HEK293T (cell line): ENCODE data around the gene LRP1B.

Experiments used
- CTCF ChIA-PET: fragments of 350-600 bp; formaldehyde crosslinking; extraction: SDS; loops from one replicate; lab custom pipeline; 2021; ENCODE audit warnings: antibody characterized with exemption, inconsistent platforms; lab: Yijun Ruan, JAX
- POLR2A ChIA-PET: fragments of 350-600 bp; formaldehyde crosslinking; extraction: SDS; loops from one replicate; lab custom pipeline; 2020; ENCODE audit warnings: antibody characterized with exemption, inconsistent platforms; lab: Yijun Ruan, JAX
- DNase-seq: peaks from one replicate; pipeline ENCODE4 v3.0.0; 2012; ENCODE audit warnings: mixed read lengths; ENCODE audit errors: extremely low spot score
- ARNT ChIP-seq: fragments of 450-650 bp; IDR thresholded peaks from 2 replicates; pipeline ENCODE4 v1.6.1; 2017; ENCODE audit warnings: mild to moderate bottlenecking
- BHLHE40 ChIP-seq: fragments of 450-650 bp; IDR thresholded peaks from 2 replicates; pipeline ENCODE4 v1.6.1; 2016; ENCODE audit warnings: mild to moderate bottlenecking, moderate library complexity, borderline replicate concordance
- CTBP1 ChIP-seq: fragments of 450-650 bp; IDR thresholded peaks from 2 replicates; pipeline ENCODE4 v1.6.1; 2016; ENCODE audit warnings: borderline replicate concordance
- ELF4 ChIP-seq: fragments of 450-650 bp; IDR thresholded peaks from 2 replicates; pipeline ENCODE4 v1.6.1; 2017; ENCODE audit warnings: antibody characterized with exemption
- FOXA1 ChIP-seq: fragments of 450-650 bp; IDR thresholded peaks from 2 replicates; pipeline ENCODE4 v1.6.1; 2016; ENCODE audit warnings: mild to moderate bottlenecking
- FOXK2 ChIP-seq: fragments of 450-650 bp; IDR thresholded peaks from 2 replicates; pipeline ENCODE4 v1.6.1; 2016; ENCODE audit warnings: mild to moderate bottlenecking
- FOXM1 ChIP-seq: fragments of 450-650 bp; IDR thresholded peaks from 2 replicates; pipeline ENCODE4 v1.6.1; 2017; ENCODE audit warnings: mild to moderate bottlenecking, borderline replicate concordance
- HDGF ChIP-seq: fragments of 450-650 bp; IDR thresholded peaks from 2 replicates; pipeline ENCODE4 v1.6.1; 2017; ENCODE audit warnings: antibody characterized with exemption, borderline replicate concordance
- L3MBTL2 ChIP-seq: fragments of 450-650 bp; conservative IDR thresholded peaks from 2 replicates; pipeline ENCODE4 v1.6.1; 2016; ENCODE audit warnings: mild to moderate bottlenecking
- LEF1 ChIP-seq: fragments of 450-650 bp; IDR thresholded peaks from 2 replicates; pipeline ENCODE4 v1.6.1; 2017; ENCODE audit warnings: mild to moderate bottlenecking, borderline replicate concordance
- NFRKB ChIP-seq: fragments of 450-650 bp; IDR thresholded peaks from 2 replicates; pipeline ENCODE4 v1.6.1; 2016; ENCODE audit warnings: mild to moderate bottlenecking, moderate library complexity
- SP1 ChIP-seq: fragments of 450-650 bp; IDR thresholded peaks from 2 replicates; pipeline ENCODE4 v1.6.1; 2017
- SUZ12 ChIP-seq: fragments of 450-650 bp; IDR thresholded peaks from 2 replicates; pipeline ENCODE4 v1.6.1; 2016; ENCODE audit warnings: mild to moderate bottlenecking
- TARDBP ChIP-seq: fragments of 450-650 bp; IDR thresholded peaks from 2 replicates; pipeline ENCODE4 v1.6.1; 2016
- ZNF384 ChIP-seq: fragments of 450-650 bp; IDR thresholded peaks from 2 replicates; pipeline ENCODE4 v1.6.1; 2016
- TF ChIP-seq, protein P1 (sequence below): fragments of 450-650 bp; IDR thresholded peaks from 2 replicates; pipeline ENCODE4 v1.6.1; 2016

Gene LRP1B

GRCh38 chr2:140836826-140837225, 1294.0 kb downstream of the LRP1B start:
- no peak for TF ChIP-seq L3MBTL2
- no peak for TF ChIP-seq FOXA1
- no peak for TF ChIP-seq ARNT
- TF ChIP-seq LEF1, result no peak
- TF ChIP-seq, protein P1, sequence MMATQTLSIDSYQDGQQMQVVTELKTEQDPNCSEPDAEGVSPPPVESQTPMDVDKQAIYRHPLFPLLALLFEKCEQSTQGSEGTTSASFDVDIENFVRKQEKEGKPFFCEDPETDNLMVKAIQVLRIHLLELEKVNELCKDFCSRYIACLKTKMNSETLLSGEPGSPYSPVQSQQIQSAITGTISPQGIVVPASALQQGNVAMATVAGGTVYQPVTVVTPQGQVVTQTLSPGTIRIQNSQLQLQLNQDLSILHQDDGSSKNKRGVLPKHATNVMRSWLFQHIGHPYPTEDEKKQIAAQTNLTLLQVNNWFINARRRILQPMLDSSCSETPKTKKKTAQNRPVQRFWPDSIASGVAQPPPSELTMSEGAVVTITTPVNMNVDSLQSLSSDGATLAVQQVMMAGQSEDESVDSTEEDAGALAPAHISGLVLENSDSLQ, result no peak
- no peak for TF ChIP-seq SP1
- no peak for TF ChIP-seq HDGF
- TF ChIP-seq TARDBP, result no peak
- no peak for TF ChIP-seq FOXM1
- TF ChIP-seq ZNF384, result no peak
- TF ChIP-seq SUZ12, result no peak
- TF ChIP-seq BHLHE40, result no peak
- TF ChIP-seq CTBP1, result no peak
- TF ChIP-seq ELF4, result no peak
- TF ChIP-seq NFRKB, result no peak
- no peak for TF ChIP-seq FOXK2
- POLR2A ChIA-PET, result no interaction called here
- DNase-seq, result no peak
- CTCF ChIA-PET, result no interaction called here

- no peak for TF ChIP-seq LEF1
- TF ChIP-seq, protein P1, result no peak
- no peak for TF ChIP-seq SP1
- no peak for TF ChIP-seq L3MBTL2
- TF ChIP-seq HDGF, result no peak
- no peak for TF ChIP-seq NFRKB
- no peak for TF ChIP-seq SUZ12
- no peak for TF ChIP-seq CTBP1
- no peak for TF ChIP-seq TARDBP
- no peak for TF ChIP-seq FOXM1
- TF ChIP-seq FOXK2, result no peak
- no peak for DNase-seq
- ChIA-PET CTCF (interaction anchor here (0.6 kb wide), 1 partner anchor 647 kb away, joined by 3 read pairs; no protein-coding TSS in a partner anchor), POLR2A (no interaction called here)
Measured at GRCh38 chr2:140835079-140835478, 1295.7 kb downstream of the LRP1B start.

GRCh38 chr2:140814141-140814540, 1316.7 kb downstream of the LRP1B start:
- TF ChIP-seq FOXA1, result no peak
- 0 out of 2 replicates have a peak, but pooled peaks have one; percentile 50 for TF ChIP-seq CTBP1
- TF ChIP-seq, protein P1, result peak; percentile 63
- DNase-seq, result peak; percentile 12
- POLR2A ChIA-PET, result no interaction called here
- CTCF ChIA-PET, result no interaction called here

DNA sequence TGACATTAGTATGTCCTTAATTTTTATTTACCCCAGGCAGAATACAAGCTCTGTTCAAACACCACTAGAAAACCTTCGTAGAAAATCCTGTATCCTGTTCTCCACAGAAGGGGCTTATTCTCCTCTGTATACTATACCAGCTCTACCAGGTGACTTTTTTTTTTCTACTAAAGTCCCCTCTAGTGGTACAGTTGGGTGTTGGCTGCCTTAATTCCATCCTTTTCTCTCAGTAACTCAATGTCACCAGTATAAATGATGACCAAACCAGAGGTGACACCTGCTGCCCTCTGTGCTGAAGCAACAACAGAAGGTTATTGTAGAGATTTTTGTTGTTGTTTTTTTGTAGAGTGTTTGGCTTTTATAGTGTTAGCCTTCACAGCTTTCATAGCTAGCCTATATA, 1322.0 kb downstream of the LRP1B start:
- POLR2A ChIA-PET, result no interaction called here
- peak; percentile 18 for DNase-seq
- CTCF ChIA-PET, result interaction anchor here (0.6 to 0.7 kb wide), 2 partner anchors 998 to 1138 kb away, joined by 3 to 4 read pairs; no protein-coding TSS in a partner anchor
- TF ChIP-seq, protein P1, result peak; percentile 68
- TF ChIP-seq ELF4, result no peak

GRCh38 chr2:140808211-140808610, 1322.6 kb downstream of the LRP1B start:
- no peak for TF ChIP-seq ARNT
- no peak for TF ChIP-seq SUZ12
- TF ChIP-seq SP1, result no peak
- no peak for TF ChIP-seq BHLHE40
- TF ChIP-seq CTBP1, result no peak
- no peak for TF ChIP-seq L3MBTL2
- no peak for TF ChIP-seq NFRKB
- no peak for TF ChIP-seq FOXM1
- no peak for TF ChIP-seq ZNF384
- no peak for TF ChIP-seq ELF4
- no peak for TF ChIP-seq FOXA1
- TF ChIP-seq HDGF, result no peak
- CTCF ChIA-PET, result interaction anchor here (0.6 to 0.7 kb wide), 2 partner anchors 997 to 1137 kb away, joined by 3 to 4 read pairs; no protein-coding TSS in a partner anchor
- POLR2A ChIA-PET, result no interaction called here
- no peak for DNase-seq

- CTCF ChIA-PET, result no interaction called here
Measured at GRCh38 chr2:140804700-140805260, 1326.0 kb downstream of the LRP1B start.

More at GRCh38 chr2:140804700-140805260, 1326.0 kb downstream of the LRP1B start:
- no peak for DNase-seq
- POLR2A ChIA-PET, result no interaction called here
- TF ChIP-seq CTBP1 (no peak), LEF1 (no peak), FOXK2 (no peak)
